HAP-1 (cell line): Measurements from ENCODE around the gene ZNF350.

Experiments
- DNase-seq, 2 experiments: peaks; one replicate each; pipeline ENCODE4 v3.0.0-alpha.2; 2016 to 2020; ENCODE audit warnings: low spot score in 2 of 2
- H3K27me3 ChIP-seq: fragments of 250-450 bp; sonication (Bioruptor Pico); 2 replicates; pipeline ENCODE4 v1.5.1; 2020; ENCODE audit warnings: low read depth, mild to moderate bottlenecking, moderate library complexity
- H3K36me3 ChIP-seq: fragments of 250-450 bp; sonication (Bioruptor Pico); replicated peaks from 2 replicates; pipeline ENCODE4 v1.5.1; 2020; ENCODE audit warnings: mild to moderate bottlenecking
- H3K4me1 ChIP-seq: fragments of 250-450 bp; sonication (Bioruptor Pico); 2 replicates; pipeline ENCODE4 v1.5.1; 2020; ENCODE audit warnings: mild to moderate bottlenecking
- H3K4me3 ChIP-seq: fragments of 250-450 bp; sonication (Bioruptor Pico); 2 replicates; pipeline ENCODE4 v1.5.1; 2020; ENCODE audit warnings: mild to moderate bottlenecking, moderate library complexity
- H3K9me3 ChIP-seq: fragments of 250-450 bp; sonication (Bioruptor Pico); 2 replicates; pipeline ENCODE4 v1.5.1; 2020; ENCODE audit warnings: mild to moderate bottlenecking, moderate library complexity
- in situ Hi-C: fragments of 300-500 bp; cut with MboI; formaldehyde crosslinking; loops from 3 replicates; pipeline ENCODE4 v1.14.3; 2020; ENCODE audit warnings: low sequenced_read_pairs, inconsistent platforms, mixed read lengths

ZNF350 gene

DNA sequence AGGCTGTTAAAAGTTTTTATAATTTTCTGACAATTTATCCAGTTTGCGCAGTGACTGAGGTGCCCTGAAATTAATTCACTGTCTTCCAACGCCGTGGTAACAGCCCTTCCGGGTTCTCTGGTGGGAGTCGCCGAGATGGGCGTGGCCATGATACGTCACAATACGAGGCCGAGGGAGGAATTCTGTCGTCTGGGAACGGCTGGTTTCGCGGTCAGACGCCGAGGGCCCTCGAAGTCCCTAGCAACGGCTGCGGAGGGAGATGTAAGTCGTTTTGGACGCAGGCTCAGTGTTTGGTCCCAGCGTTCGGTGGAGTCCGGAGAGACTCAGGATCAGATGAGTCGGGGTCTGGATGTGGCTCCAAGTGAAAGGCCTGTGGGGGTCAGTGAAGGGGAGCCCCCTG, 37.7 kb downstream of the ZNF350 start:
- H3K27me3 ChIP-seq, result no peaks in the 10 kb centered on the region
- H3K4me1 ChIP-seq, result no peaks in the 10 kb centered on the region
- peaks cover 5% of the 10 kb centered on the region for H3K36me3 ChIP-seq
- DNase-seq, result no peak
- peaks cover 11% of the 10 kb centered on the region for H3K9me3 ChIP-seq
- no peak overlapping the region for H3K4me3 ChIP-seq
- in situ Hi-C loops, result no loop called here

DNA sequence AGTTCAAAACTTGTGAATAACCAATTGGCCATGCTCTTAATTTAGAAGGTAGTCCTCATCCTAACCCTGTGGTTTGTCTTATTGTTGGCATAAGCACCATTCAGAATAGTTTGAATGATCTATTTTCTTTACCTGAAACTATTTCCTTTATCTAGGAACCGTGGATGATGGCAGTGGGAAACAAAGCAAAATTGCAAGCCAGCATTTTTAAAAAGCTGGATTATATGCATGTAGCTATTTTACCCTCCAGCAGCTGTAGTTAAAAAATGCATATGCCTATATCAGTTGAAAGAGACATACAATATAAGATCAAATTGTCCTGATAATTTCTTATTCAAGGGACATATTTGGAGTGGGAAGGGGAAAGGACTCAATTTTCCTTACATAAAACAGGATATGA, 40.0 kb downstream of the ZNF350 start:
- in situ Hi-C loops, result no loop called here

DNA sequence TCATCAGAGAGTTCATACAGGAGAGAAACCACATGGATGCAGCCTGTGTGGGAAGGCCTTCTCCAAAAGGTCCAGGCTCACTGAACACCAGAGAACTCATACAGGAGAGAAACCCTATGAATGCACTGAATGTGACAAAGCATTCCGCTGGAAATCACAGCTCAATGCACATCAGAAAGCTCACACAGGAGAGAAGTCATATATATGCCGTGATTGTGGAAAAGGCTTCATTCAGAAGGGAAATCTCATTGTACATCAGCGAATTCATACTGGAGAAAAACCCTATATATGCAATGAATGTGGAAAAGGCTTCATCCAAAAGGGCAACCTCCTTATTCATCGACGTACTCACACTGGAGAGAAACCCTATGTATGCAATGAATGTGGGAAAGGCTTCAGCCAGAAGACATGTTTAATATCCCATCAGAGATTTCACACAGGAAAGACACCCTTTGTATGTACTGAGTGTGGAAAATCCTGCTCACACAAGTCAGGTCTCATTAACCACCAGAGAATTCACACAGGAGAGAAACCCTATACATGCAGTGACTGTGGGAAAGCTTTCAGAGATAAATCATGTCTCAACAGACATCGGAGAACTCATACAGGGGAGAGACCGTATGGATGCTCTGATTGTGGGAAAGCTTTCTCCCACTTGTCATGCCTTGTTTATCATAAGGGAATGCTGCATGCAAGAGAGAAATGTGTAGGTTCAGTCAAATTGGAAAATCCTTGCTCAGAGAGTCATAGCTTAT, 41.7 kb downstream of the ZNF350 start:
- in situ Hi-C loops, result no loop called here
- no peaks in the 10 kb centered on the region for H3K27me3 ChIP-seq
- H3K9me3 ChIP-seq, result peaks cover 13% of the 10 kb centered on the region
- peaks cover 34% of the 10 kb centered on the region for H3K36me3 ChIP-seq
- H3K4me1 ChIP-seq, result no peaks in the 10 kb centered on the region
- no peak for DNase-seq
- H3K4me3 ChIP-seq, result no peak overlapping the region

More for the DNA sequence above, 40.0 kb downstream of the ZNF350 start:
- H3K4me1 ChIP-seq, result no peaks in the 10 kb centered on the region
- no peak overlapping the region for H3K4me3 ChIP-seq
- no peak for DNase-seq
- no peaks in the 10 kb centered on the region for H3K27me3 ChIP-seq
- peaks cover 26% of the 10 kb centered on the region for H3K36me3 ChIP-seq
- peaks cover 13% of the 10 kb centered on the region for H3K9me3 ChIP-seq

DNA sequence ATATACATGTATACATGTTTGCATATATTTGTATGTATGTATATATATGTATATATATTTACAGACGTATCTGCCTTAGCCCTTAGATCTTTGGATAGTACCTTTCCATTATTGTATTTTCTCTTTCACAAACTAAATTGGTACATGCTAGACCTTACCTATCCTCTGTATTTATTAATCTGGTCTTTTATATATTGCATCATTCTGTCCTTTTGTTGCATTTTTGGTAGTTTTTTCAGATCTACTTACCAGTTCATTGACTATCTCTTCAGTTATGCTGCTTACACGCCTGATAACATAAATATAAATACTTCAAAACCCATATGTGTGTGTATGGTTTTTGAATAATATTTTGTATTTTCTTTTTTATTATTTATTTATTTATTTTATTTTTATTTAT, 47.7 kb downstream of the ZNF350 start:
- no peaks in the 10 kb centered on the region for H3K27me3 ChIP-seq
- H3K36me3 ChIP-seq, result peaks cover 33% of the 10 kb centered on the region
- H3K4me1 ChIP-seq, result no peaks in the 10 kb centered on the region
- H3K4me3 ChIP-seq, result no peak overlapping the region
- in situ Hi-C loops, result no loop called here
- H3K9me3 ChIP-seq, result peaks cover 5% of the 10 kb centered on the region; the same call in 1 of the 2 replicates
- DNase-seq, result no peak

DNA sequence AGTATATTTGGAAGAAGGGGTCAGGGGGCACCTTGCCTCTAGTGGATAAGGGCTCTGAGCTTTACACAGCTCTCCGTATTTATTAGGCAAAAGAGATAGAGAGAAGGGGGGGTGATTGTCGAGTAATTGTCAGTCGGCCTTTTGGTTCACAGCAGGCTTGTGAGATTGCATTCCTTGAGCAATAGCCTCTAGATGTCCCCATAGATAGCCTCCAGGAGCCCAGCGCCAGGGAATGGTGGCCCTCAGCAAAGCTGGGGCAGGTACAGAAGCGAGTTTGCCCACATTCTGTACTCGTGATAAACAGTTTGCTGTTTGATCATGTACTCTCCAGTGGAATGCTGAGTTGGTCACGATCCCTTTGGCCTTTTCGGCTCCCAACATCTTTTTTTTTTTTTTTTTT, 54.7 kb downstream of the ZNF350 start:
- H3K36me3 ChIP-seq, result peaks cover 6% of the 10 kb centered on the region; the same call in 1 of the 2 replicates

DNA sequence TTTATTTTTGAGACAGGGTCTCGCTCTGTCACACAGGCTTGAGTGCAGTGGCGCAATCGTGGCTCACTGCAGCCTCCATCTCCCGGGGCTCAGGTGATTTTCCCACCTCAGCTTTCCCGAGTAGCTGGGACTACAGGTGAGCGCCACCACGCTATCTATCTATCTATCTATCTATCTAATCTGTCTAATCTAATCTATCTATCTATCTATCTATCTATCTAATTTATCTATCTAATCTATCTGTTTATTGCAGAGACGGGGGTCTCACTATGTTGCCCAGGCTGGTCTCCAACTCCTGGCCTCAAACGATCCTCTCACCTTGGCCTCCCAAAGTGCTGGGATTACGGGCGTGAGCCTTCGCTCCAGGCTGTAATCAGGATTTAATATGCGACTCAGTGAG, 58.8 kb downstream of the ZNF350 start:
- H3K4me3 ChIP-seq, result peak overlapping the region; percentile 64
- H3K4me1 ChIP-seq, result no peaks in the 10 kb centered on the region
- DNase-seq, result no peak
- no peaks in the 10 kb centered on the region for H3K27me3 ChIP-seq
- H3K9me3 ChIP-seq, result peaks cover 13% of the 10 kb centered on the region
- no peaks in the 10 kb centered on the region; the same call in 1 of the 2 replicates for H3K36me3 ChIP-seq
- in situ Hi-C loops, result no loop called here

More for the DNA sequence above, 54.7 kb downstream of the ZNF350 start:
- in situ Hi-C loops, result no loop called here
- no peak overlapping the region for H3K4me3 ChIP-seq
- DNase-seq, result no peak
- peaks cover 10% of the 10 kb centered on the region for H3K9me3 ChIP-seq
- no peaks in the 10 kb centered on the region for H3K4me1 ChIP-seq
- H3K27me3 ChIP-seq, result no peaks in the 10 kb centered on the region

DNA sequence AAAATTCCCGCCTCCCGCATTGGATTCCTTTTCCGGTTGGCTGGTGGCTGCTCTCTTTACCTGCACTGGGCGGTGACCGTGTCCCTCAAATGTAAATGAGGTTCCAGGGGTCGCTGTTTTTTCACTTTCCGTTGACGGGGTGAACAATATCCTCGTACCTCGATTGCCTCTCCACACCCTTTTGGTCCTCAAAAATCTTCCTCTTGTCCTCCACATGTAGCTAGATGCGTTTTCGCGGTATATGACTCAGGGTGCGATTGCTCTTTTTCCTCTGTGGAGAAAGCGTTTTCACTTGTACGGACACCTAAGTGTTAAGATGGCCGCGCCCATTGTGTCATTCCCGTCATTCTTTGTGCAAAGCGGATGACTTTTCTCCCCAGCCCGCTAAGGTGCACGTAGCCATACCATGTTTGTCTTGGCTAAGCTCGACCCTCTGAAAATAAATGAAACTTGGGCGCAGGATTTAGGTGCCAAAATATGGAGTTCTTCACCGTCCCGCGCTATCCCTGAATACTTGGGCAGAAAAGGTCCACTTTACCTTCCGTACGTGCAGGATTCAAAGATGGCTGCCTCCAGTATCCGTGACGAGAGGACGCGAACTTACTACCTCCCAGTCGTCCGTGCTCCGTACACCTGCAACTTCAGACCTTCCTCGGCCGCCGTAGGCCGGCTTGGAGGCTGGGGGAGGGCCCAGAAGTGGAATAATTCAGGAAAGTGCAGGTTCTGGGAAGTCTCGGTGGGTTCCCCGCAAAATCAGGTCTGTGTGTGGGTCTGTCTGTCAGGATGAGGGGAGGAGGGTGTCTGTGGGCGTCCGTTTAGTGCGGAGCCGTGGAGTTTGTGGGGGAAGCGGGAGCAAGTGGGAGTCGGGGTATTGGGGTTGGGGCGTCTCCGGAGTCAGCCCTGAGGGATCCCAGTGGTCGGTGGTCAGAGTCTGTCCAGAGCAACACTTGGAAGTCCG, 59.6 kb downstream of the ZNF350 start, which contains the start of gene ZNF613:
TSS of gene ZNF613 (plus strand) at position 689 of the 958 bp plus-strand sequence. CDS start 8,749 bp downstream, outside the sequence.
- no peaks in the 10 kb centered on the region; the same call in 1 of the 2 replicates for H3K36me3 ChIP-seq
- peaks cover 13% of the 10 kb centered on the region for H3K9me3 ChIP-seq
- H3K4me3 ChIP-seq, result peak within 1 kb of the TSS; percentile 64
- in situ Hi-C loops, result no loop called here
- H3K4me1 ChIP-seq, result no peaks in the 10 kb centered on the region
- H3K27me3 ChIP-seq, result no peaks in the 10 kb centered on the region
- peak; percentile 78 to 88 for DNase-seq

DNA sequence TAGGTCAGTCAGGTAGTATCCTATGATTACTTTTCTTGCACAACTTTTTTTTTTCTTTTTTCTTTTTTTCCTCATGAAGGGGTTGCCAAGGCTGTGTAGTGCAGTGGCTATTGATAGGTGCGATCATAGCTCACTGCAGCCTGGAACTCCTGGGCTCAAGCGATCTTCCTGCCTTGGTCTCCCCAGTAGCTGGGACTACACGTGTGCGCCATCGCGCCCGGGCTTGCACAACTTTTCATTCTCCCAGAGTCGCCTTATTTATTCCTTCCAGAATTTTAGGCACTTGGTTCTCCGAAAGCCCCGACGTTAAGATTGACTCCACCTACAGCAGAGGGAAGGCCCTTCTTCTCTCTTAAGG, 60.2 kb downstream of the ZNF350 start:
- no peaks in the 10 kb centered on the region for H3K4me1 ChIP-seq
- H3K27me3 ChIP-seq, result no peaks in the 10 kb centered on the region
- peak overlapping the region; percentile 64 for H3K4me3 ChIP-seq
- H3K36me3 ChIP-seq, result no peaks in the 10 kb centered on the region; the same call in 1 of the 2 replicates
- no peak for DNase-seq
- peaks cover 11% of the 10 kb centered on the region for H3K9me3 ChIP-seq
- in situ Hi-C loops, result no loop called here

DNA sequence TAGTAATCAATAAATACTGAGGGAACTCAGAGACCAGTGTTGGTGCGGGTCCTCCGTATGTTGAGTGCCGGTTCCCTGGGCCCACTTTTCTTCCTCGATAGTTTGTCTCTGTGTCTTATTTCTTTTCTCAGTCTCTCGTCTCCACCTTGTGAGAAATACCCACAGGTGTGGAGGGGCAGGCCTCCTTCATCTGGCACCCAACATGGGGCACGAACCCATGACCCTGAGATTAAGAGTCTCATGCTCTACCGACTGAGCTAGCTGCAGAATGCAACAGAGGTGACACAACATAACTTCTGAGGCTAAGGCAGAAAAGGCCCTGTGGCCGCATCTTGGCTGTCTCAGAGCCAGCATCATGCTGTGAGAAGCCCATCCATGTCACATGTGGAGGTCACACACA, 64.7 kb downstream of the ZNF350 start:
- no peak for DNase-seq
- H3K27me3 ChIP-seq, result no peaks in the 10 kb centered on the region
- no peak overlapping the region for H3K4me3 ChIP-seq
- in situ Hi-C loops, result no loop called here
- H3K9me3 ChIP-seq, result peaks cover 6% of the 10 kb centered on the region; the same call in 1 of the 2 replicates
- no peaks in the 10 kb centered on the region for H3K4me1 ChIP-seq
- no peaks in the 10 kb centered on the region for H3K36me3 ChIP-seq

DNA sequence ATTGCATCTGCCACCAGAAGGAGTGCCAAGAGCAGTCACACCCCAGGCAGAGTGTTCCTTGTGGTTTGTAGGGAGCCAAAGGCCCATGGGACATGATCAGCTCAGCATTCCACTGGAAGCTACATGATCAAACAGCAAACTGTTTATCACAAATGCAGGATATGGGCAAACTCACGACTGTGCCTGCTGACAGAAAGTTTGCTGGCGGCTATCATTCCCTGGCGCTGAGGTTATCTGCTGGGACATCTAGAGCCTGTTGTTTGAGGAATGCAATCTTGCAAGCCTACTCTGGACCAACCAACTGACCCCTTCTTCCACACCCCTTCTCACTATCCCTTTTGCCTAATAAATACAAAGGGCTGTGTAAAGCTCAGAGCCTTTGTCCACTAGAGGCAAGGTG, 67.0 kb downstream of the ZNF350 start:
- Histone ChIP-seq H3K27me3 (no peaks in the 10 kb centered on the region), H3K36me3 (no peaks in the 10 kb centered on the region), H3K4me1 (no peaks in the 10 kb centered on the region), H3K9me3 (peaks cover 11% of the 10 kb centered on the region), H3K4me3 (no peak overlapping the region)
- DNase-seq, result no peak
- in situ Hi-C loops, result no loop called here

DNA sequence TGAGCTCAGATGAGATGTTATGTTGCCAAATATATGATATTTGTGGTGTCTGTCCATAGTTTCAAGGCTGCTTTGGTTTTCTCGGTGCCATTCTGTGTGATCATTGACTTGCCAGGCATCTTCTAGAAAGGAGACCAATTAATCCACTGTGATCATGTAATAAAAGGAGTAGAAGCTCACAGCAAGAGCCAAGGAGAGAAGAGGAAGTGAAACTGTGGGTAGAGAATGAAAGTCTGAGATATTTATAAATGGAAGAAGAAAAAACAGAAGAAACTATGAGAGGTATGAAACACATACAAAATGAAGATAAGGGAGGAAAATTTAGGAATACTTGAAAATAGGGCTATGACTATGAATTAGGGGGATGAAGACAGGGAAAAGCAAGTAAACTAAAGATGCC, 70.5 kb downstream of the ZNF350 start:
- in situ Hi-C loops, result no loop called here
- Histone ChIP-seq H3K27me3 (no peaks in the 10 kb centered on the region), H3K4me3 (no peak overlapping the region), H3K36me3 (no peaks in the 10 kb centered on the region), H3K4me1 (no peaks in the 10 kb centered on the region), H3K9me3 (peaks cover 19% of the 10 kb centered on the region)
- no peak for DNase-seq

DNA sequence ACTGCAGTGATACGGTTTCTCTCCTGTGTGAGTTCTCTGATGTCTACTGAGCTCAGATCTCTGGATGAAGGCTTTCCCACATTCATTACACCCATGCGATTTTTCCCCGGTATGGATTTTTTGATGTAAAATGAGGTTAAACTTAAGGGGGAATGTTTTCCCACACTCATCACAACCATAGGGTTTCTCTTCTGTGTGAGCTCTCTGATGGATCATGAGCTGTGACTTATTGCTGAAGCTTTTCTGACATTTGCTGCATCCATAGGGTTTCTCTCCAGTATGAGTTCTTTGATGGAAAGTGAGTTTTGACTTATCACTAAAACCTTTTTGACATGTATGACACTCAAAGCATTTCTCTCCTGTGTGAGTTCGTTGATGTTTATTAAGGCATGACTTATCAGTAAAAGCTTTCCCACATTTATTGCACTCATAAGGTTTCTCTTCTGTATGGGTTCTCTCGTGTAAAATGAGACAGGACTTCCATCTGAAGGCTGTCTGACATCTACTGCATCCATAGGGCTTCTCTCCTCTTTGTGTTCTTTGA, 71.2 kb downstream of the ZNF350 start:
- DNase-seq, result no peak
- no peaks in the 10 kb centered on the region for H3K36me3 ChIP-seq
- no peak overlapping the region for H3K4me3 ChIP-seq
- H3K4me1 ChIP-seq, result no peaks in the 10 kb centered on the region
- no peaks in the 10 kb centered on the region for H3K27me3 ChIP-seq
- in situ Hi-C loops, result no loop called here
- H3K9me3 ChIP-seq, result peaks cover 19% of the 10 kb centered on the region
